Coronary artery (tissue), 2 donors: ENCODE results near the gene SLC2A6.

Source experiments
- DNase-seq: peaks from one replicate; pipeline ENCODE4 v3.0.0-alpha.2; 2017; ENCODE audit warnings: low spot score
- H3K27ac ChIP-seq, 2 donors: fragments of 200-600 bp; sonication (generic); one replicate each; pipeline ENCODE4 v1.5.1; 2016 to 2019
- H3K4me3 ChIP-seq: fragments of 200-600 bp; sonication (generic); 2 replicates; pipeline ENCODE4 v1.5.1; 2016; ENCODE audit warnings: mild to moderate bottlenecking, moderate library complexity
- CTCF ChIP-seq: fragments of 200-600 bp; sonication (generic); IDR thresholded peaks from one replicate; pipeline ENCODE4 v1.5.1; 2019; ENCODE audit warnings: antibody characterized with exemption

Gene SLC2A6

DNA sequence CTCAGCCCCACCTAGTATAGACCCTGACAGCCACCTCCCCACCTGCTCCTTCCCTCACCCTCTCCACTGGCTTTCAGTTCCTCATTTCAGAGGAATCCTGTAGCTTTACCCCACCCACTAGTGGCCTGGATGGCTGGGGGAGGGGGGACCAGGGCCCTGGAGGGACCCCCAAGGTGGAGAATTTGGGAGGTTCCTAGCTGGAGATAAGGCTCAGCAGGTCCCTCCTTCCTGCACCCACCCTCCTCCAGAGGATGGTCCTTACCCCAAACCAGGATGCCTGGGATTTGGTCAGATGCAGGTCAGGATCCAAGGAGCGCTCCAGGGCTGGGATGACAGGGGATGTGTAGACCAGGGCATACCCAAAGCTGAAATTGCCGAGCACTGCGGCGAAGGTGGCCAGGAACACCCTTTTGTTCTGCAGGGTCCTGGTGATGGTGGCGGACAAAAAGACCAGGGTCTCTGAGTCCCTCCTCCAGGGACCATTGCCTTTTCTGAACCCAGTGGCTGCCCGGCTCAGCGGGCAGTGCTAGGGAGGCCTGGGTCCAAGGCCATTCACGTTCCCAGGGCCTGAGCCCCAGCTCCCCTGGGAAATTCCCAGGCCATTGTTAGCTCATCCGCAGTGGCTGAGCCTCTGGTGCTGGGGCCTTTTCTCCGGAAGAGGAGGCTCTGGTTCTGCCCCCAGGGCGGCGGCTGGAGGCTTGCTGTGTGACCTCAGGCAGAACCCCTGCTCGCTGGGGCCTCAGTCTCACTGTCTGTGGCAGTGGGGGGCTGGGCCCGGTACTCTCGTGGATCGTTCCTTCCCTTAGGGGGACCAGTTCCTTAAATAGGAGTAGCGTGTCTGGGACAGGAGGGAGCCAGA is 678 bp downstream of the SLC2A6 start:
- H3K4me3 ChIP-seq, result peak overlapping the region; percentile 69
- no peak for DNase-seq
- H3K27ac ChIP-seq, result peak overlapping the region; percentile 17 to 74
- TF ChIP-seq CTCF, result no peak

- no peak overlapping the region for H3K27ac ChIP-seq
- H3K4me3 ChIP-seq, result no peak overlapping the region
- DNase-seq, result no peak
- no peak for TF ChIP-seq CTCF
Measured at GRCh38 chr9:133477461-133477860, 1.4 kb downstream of the SLC2A6 start.

- no peak overlapping the region for H3K4me3 ChIP-seq
- TF ChIP-seq CTCF, result no peak
- H3K27ac ChIP-seq, result no peak overlapping the region
- DNase-seq, result no peak
Measured at GRCh38 chr9:133476941-133477340, 2.0 kb downstream of the SLC2A6 start.

GRCh38 chr9:133476036-133476931 is 2.6 kb downstream of the SLC2A6 start:
- DNase-seq, result no peak
- Histone ChIP-seq H3K4me3 (no peak overlapping the region), H3K27ac (no peak overlapping the region)
- TF ChIP-seq CTCF, result no peak

DNA sequence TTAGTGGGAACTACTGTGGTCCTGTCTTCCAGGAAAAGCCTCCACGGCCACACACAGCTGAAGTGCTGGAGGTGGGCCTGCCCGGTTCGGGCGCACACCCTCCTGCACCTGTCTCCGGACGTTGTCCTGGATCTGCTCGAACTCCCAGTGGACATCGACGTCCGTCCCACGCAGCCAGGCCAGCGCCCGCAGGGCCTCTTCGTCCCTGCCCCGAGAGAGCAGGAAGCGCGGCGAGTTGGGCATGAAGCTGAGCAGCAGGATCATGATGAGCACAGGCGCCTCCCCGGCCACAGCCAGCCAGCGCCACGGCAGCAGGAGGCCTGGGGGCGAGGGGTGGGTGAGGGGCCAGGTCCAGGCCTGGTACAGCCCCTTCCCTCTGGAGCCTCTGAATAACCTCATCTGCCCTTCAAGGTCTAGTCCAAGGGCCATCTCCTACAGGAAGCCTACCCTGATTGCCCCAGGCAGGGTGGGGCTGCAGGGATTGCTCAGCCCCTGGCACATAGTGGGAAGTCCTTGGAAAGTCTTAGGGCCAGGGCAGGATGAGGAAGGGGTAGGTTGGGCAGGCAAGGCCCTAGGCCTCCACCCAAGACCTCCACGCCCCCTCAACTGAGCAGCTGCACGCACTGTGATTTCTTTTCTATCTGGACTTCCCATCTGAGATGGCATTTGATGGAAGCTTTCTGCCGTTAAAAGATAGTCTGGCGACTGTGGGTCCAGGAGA is 3.4 kb downstream of the SLC2A6 start:
- H3K4me3 ChIP-seq, result no peak overlapping the region
- TF ChIP-seq CTCF, result no peak
- H3K27ac ChIP-seq, result no peak overlapping the region
- DNase-seq, result no peak

DNA sequence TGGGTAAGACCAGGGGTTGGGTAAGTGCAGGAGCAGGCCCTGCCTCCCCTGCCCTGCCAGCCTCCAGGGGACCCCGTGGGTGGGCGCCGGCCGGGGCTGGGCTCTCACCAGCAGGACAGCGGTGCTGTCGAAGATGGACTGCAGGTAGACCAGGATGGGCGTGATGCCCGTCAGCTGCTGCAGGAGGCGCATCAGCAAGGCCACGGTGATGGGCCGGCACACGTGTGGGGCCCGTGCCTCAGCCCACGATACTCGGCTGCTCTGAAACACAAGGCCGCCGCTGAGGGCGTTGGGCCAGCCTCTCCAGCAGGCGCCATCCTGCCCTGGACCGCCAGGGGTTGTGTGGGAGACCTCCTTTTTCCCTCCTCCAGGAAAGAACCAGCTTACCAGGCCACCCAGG is 4.0 kb downstream of the SLC2A6 start:
- TF ChIP-seq CTCF, result no peak
- H3K4me3 ChIP-seq, result no peak overlapping the region
- DNase-seq, result no peak
- H3K27ac ChIP-seq, result no peak overlapping the region
